ENCODE data around the gene ABHD3.

The ABHD3 gene

DNA sequence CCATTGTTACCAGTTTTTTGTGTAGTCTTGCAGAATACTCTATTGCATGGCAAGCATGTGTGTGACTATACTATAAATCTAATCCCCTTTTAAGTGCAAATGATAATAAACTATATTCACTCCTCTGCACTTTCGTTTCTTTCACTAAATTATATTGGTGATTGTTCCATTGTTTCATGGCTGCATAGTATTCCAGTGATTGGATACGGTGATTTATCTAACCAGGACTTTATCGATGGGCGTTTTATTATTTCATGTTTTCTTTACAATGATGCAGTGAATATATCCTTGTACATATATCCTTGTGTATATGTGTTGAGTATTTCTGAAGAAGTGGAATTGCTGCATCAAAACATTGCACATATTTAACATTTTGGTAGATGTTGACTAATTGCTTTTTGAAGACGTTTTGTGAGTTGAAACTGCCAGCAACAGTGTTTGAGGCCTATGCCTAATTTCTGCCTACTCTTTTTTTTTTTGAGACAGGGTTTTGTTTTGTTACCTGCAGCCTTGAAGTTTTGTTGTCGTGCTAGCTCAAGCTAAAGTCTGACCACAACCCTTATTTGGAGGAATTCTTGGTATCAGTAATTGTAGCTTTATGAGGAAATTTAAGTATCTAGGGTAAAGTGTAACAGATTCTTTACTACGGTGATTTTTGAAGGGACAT is 38.7 kb upstream of the ABHD3 start:
- Histone ChIP-seq H3K4me1 (ENCODE audit: insufficient read depth, poor library complexity, severe bottlenecking) (peaks cover 4% of the 10 kb centered on the region), H3K27ac (ENCODE audit: poor library complexity, severe bottlenecking) (no peak overlapping the region), H3K9me3 (ENCODE audit: severe bottlenecking) (no peaks in the 10 kb centered on the region), H3K27me3 (ENCODE audit: insufficient read depth, poor library complexity, severe bottlenecking) (no peaks in the 10 kb centered on the region), H3K36me3 (ENCODE audit: low read depth) (0 out of 2 replicates have a peak, but pooled peaks cover 4% of the 10 kb centered on the region), H3K4me3 (ENCODE audit: severe bottlenecking) (no peak overlapping the region)
- DNase-seq (ENCODE audit: low spot score) (no peak), ATAC-seq (ENCODE audit: low read depth) (no peak)
- TF ChIP-seq, protein P1, sequence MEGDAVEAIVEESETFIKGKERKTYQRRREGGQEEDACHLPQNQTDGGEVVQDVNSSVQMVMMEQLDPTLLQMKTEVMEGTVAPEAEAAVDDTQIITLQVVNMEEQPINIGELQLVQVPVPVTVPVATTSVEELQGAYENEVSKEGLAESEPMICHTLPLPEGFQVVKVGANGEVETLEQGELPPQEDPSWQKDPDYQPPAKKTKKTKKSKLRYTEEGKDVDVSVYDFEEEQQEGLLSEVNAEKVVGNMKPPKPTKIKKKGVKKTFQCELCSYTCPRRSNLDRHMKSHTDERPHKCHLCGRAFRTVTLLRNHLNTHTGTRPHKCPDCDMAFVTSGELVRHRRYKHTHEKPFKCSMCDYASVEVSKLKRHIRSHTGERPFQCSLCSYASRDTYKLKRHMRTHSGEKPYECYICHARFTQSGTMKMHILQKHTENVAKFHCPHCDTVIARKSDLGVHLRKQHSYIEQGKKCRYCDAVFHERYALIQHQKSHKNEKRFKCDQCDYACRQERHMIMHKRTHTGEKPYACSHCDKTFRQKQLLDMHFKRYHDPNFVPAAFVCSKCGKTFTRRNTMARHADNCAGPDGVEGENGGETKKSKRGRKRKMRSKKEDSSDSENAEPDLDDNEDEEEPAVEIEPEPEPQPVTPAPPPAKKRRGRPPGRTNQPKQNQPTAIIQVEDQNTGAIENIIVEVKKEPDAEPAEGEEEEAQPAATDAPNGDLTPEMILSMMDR (IDR thresholded peaks at IDR 0.05; ENCODE audit: poor library complexity, severe bottlenecking), result no peak

DNA sequence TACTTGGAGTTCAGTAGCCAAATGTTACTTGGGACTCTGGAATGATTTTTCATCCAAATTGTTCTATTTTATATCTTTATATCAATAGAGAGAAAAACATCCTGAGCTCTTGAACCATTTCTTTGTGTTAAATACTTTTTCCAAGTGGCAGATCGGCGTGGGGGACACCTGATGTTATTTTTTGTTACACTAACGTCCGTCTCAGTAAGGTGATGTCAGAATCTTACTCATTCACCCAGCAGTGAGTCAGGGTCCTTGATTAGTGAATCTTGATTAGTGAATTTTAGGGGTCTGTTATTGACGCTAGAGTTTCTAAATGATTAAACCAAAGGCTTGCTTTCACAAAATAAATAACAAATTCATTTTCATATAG is 37.7 kb upstream of the ABHD3 start:
- Histone ChIP-seq H3K36me3 (ENCODE audit: low read depth) (0 out of 2 replicates have a peak, but pooled peaks cover 4% of the 10 kb centered on the region), H3K27ac (ENCODE audit: poor library complexity, severe bottlenecking) (peak overlapping the region; percentile 74), H3K4me3 (ENCODE audit: severe bottlenecking) (peak overlapping the region; percentile 71), H3K9me3 (ENCODE audit: severe bottlenecking) (no peaks in the 10 kb centered on the region), H3K27me3 (ENCODE audit: insufficient read depth, poor library complexity, severe bottlenecking) (no peaks in the 10 kb centered on the region), H3K4me1 (ENCODE audit: insufficient read depth, poor library complexity, severe bottlenecking) (peaks cover 4% of the 10 kb centered on the region)
- no peak for DNase-seq (ENCODE audit: low spot score)
- TF ChIP-seq, protein P1 (IDR thresholded peaks at IDR 0.05; ENCODE audit: poor library complexity, severe bottlenecking), result no peak
- ATAC-seq (ENCODE audit: low read depth), result no peak

DNA sequence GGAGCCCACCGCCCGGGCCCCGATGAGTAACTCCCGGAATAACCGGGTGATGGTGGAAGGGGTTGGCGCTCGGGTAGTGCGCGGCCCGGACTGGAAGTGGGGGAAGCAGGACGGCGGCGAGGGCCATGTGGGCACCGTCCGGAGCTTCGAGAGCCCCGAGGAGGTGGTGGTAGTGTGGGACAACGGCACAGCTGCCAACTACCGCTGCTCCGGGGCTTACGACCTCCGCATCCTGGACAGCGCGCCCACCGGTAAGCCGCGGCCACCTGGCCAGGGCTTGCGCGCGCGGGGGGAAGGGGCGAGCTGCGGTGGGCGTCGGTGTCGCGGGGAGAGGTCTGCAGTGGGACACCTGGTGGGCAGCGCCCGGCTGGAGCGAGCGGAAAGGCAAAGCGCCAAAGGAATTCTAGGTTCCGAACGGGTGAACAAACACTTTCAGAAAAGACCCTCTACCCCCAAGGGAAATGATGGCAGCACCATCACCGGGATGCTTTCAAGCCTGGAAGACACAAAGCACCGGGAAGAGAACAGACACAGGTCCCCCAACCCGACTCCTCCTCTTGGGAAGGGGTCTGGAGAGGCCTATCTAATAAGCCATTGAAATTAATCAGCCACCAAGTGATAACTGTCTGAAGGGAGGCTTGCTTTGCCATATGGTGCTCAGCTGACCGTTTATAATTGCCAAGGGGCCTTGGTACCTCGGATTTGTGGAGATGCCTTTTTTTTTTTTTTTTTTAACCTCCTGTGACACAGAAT is 37.2 kb upstream of the ABHD3 start:
- H3K36me3 ChIP-seq (ENCODE audit: low read depth), result 0 out of 2 replicates have a peak, but pooled peaks cover 4% of the 10 kb centered on the region
- peak overlapping the region; percentile 74 for H3K27ac ChIP-seq (ENCODE audit: poor library complexity, severe bottlenecking)
- H3K9me3 ChIP-seq (ENCODE audit: severe bottlenecking), result no peaks in the 10 kb centered on the region
- TF ChIP-seq, protein P1 (IDR thresholded peaks at IDR 0.05; ENCODE audit: poor library complexity, severe bottlenecking), result peak; percentile 10
- H3K4me3 ChIP-seq (ENCODE audit: severe bottlenecking), result peak overlapping the region; percentile 71
- H3K27me3 ChIP-seq (ENCODE audit: insufficient read depth, poor library complexity, severe bottlenecking), result no peaks in the 10 kb centered on the region
- H3K4me1 ChIP-seq (ENCODE audit: insufficient read depth, poor library complexity, severe bottlenecking), result peaks cover 4% of the 10 kb centered on the region
- DNase-seq (ENCODE audit: low spot score) (no peak), ATAC-seq (ENCODE audit: low read depth) (no peak; the same call in 2 of the 3 replicates)

DNA sequence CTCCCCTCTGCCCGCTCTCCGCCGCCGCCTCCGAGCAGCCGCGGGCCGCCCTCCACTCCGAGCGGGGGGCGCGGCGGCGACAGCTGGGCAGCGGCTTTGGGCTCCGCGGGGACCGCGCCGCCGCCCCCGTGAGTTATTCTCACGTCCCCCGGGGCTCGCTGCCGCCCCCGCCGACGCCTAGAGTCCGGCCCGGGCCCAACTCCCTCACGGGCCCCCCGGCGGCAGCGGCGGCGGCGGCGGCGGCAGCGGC is 36.7 kb upstream of the ABHD3 start:
- ATAC-seq (ENCODE audit: low read depth) (no peak), DNase-seq (ENCODE audit: low spot score) (no peak)
- Histone ChIP-seq H3K27ac (ENCODE audit: poor library complexity, severe bottlenecking) (peak overlapping the region; percentile 74), H3K9me3 (ENCODE audit: severe bottlenecking) (no peaks in the 10 kb centered on the region), H3K27me3 (ENCODE audit: insufficient read depth, poor library complexity, severe bottlenecking) (no peaks in the 10 kb centered on the region), H3K4me1 (ENCODE audit: insufficient read depth, poor library complexity, severe bottlenecking) (peaks cover 4% of the 10 kb centered on the region), H3K36me3 (ENCODE audit: low read depth) (0 out of 2 replicates have a peak, but pooled peaks cover 4% of the 10 kb centered on the region), H3K4me3 (ENCODE audit: severe bottlenecking) (peak overlapping the region; percentile 71)
- TF ChIP-seq, protein P1 (IDR thresholded peaks at IDR 0.05; ENCODE audit: poor library complexity, severe bottlenecking), result no peak
